ENCODE measurements around the gene BCAS3. TPM values are rescaled to one million over a fixed set of nuclear protein-coding genes. Genes with fewer than 3 reads are reported as not detected.

Gene BCAS3
- total RNA-seq, 4 donors from 2014 or later: 18.7 to 37.8 (median 24.9) TPM

- DNase-seq (ENCODE audit: low spot score): no peak
- ATAC-seq (ENCODE audit: low FRiP score): no peak
- TF ChIP-seq CTCF (IDR thresholded peaks at IDR 0.05): no peak
Measured at GRCh38 chr17:61047515-61047914, 369.9 kb downstream of the BCAS3 start.

GRCh38 chr17:61048376-61049106 is 370.9 kb downstream of the BCAS3 start:
- ATAC-seq (ENCODE audit: low FRiP score) (no peak), DNase-seq (ENCODE audit: low spot score) (no peak)
- TF ChIP-seq CTCF (IDR thresholded peaks at IDR 0.05): no peak

- ATAC-seq (ENCODE audit: low FRiP score): no peak
- TF ChIP-seq CTCF (IDR thresholded peaks at IDR 0.05): no peak
- no peak for DNase-seq (ENCODE audit: low spot score)
Measured at GRCh38 chr17:61053469-61053868, 375.8 kb downstream of the BCAS3 start.

GRCh38 chr17:61054436-61054835 is 376.8 kb downstream of the BCAS3 start:
- ATAC-seq (ENCODE audit: low FRiP score) (no peak), DNase-seq (ENCODE audit: low spot score) (no peak)
- no peak for TF ChIP-seq CTCF (IDR thresholded peaks at IDR 0.05)

GRCh38 chr17:61057257-61057656 is 379.6 kb downstream of the BCAS3 start:
- DNase-seq (ENCODE audit: low spot score) (no peak), ATAC-seq (ENCODE audit: low FRiP score) (no peak)
- no peak for TF ChIP-seq CTCF (IDR thresholded peaks at IDR 0.05)

GRCh38 chr17:61058066-61058465 is 380.4 kb downstream of the BCAS3 start:
- DNase-seq (ENCODE audit: low spot score): no peak
- TF ChIP-seq CTCF (IDR thresholded peaks at IDR 0.05): no peak
- ATAC-seq (ENCODE audit: low FRiP score): no peak

- ATAC-seq (ENCODE audit: low FRiP score) (no peak), DNase-seq (ENCODE audit: low spot score) (no peak)
- no peak for TF ChIP-seq CTCF (IDR thresholded peaks at IDR 0.05)
Measured at GRCh38 chr17:61063528-61063927, 385.9 kb downstream of the BCAS3 start.
